GM12872 (cell line): ENCODE measurements around the gene MAP3K7CL.
A peak's percentile ranks its signal among the peaks of the same experiment; 100 is the strongest.

Experiments used
- CTCF ChIP-seq: IDR thresholded peaks from 3 replicates; pipeline ENCODE4 v1.5.1; 2011; ENCODE audit warnings: low read depth, mild to moderate bottlenecking, low read length, moderate library complexity; ENCODE audit not compliant: insufficient read depth

Gene MAP3K7CL

GRCh38 chr21:29189353-29189752 lies 58.9 kb downstream of the MAP3K7CL start:
- no peak for TF ChIP-seq CTCF

- no peak for TF ChIP-seq CTCF
These were observed 60.5 kb downstream of the MAP3K7CL start for GRCh38 chr21:29190923-29191331.

GRCh38 chr21:29193072-29193471 lies 62.6 kb downstream of the MAP3K7CL start:
- TF ChIP-seq CTCF = no peak

- TF ChIP-seq CTCF = no peak
These were observed 63.5 kb downstream of the MAP3K7CL start for GRCh38 chr21:29193901-29194300.

- no peak for TF ChIP-seq CTCF
These were observed 63.9 kb downstream of the MAP3K7CL start for GRCh38 chr21:29194342-29194741.

GRCh38 chr21:29194847-29195246 lies 64.4 kb downstream of the MAP3K7CL start:
- no peak for TF ChIP-seq CTCF

- TF ChIP-seq CTCF = peak; percentile 61
These were observed 65.7 kb downstream of the MAP3K7CL start for GRCh38 chr21:29195981-29196669.
